COLO829 (cell line): Measurements from ENCODE around the gene DLX2.

Experiments used
- DNase-seq: peaks from one replicate; pipeline ENCODE4 v3.0.0; 2012; ENCODE audit warnings: low spot score

Gene DLX2

GRCh38 chr2:172107690-172108586 is 5.2 kb upstream of the DLX2 start:
- no peak for DNase-seq

GRCh38 chr2:172106108-172106961 is 3.6 kb upstream of the DLX2 start:
- DNase-seq: peak; percentile 65

GRCh38 chr2:172105471-172106107 is 2.9 kb upstream of the DLX2 start:
- DNase-seq: no peak

- peak; percentile 91 for DNase-seq
These were observed 972 bp upstream of the DLX2 start for GRCh38 chr2:172103471-172104272.

- no peak for DNase-seq
These were observed 794 bp downstream of the DLX2 start for GRCh38 chr2:172101821-172102390.

GRCh38 chr2:172100935-172101820 is 1.5 kb downstream of the DLX2 start:
- no peak for DNase-seq

GRCh38 chr2:172100080-172100934 is 2.4 kb downstream of the DLX2 start:
- DNase-seq: no peak

- DNase-seq: no peak
These were observed 3.1 kb downstream of the DLX2 start for GRCh38 chr2:172099472-172100079.

GRCh38 chr2:172098650-172099471 is 3.8 kb downstream of the DLX2 start:
- peak; percentile 60 for DNase-seq

GRCh38 chr2:172098287-172098649 is 4.4 kb downstream of the DLX2 start:
- no peak for DNase-seq

- DNase-seq: peak; percentile 33
These were observed 5.1 kb downstream of the DLX2 start for GRCh38 chr2:172097557-172098131.

- peak; percentile 79 for DNase-seq
These were observed 5.8 kb downstream of the DLX2 start for GRCh38 chr2:172096626-172097547.

GRCh38 chr2:172095905-172096625 is 6.6 kb downstream of the DLX2 start:
- DNase-seq: no peak

GRCh38 chr2:172095146-172095904 is 7.4 kb downstream of the DLX2 start:
- DNase-seq: peak; percentile 83
